Measurements from ENCODE around the gene MPRIP. TPM values are rescaled to one million over a fixed set of nuclear protein-coding genes. Genes with fewer than 3 reads are reported as not detected.

The MPRIP gene
- total and polyA plus RNA-seq, 2 of the 13 experiments (the other 11 are each of a cell fraction or from before 2014, with no cell fraction given): 50.2 to 52.4 TPM

DNA sequence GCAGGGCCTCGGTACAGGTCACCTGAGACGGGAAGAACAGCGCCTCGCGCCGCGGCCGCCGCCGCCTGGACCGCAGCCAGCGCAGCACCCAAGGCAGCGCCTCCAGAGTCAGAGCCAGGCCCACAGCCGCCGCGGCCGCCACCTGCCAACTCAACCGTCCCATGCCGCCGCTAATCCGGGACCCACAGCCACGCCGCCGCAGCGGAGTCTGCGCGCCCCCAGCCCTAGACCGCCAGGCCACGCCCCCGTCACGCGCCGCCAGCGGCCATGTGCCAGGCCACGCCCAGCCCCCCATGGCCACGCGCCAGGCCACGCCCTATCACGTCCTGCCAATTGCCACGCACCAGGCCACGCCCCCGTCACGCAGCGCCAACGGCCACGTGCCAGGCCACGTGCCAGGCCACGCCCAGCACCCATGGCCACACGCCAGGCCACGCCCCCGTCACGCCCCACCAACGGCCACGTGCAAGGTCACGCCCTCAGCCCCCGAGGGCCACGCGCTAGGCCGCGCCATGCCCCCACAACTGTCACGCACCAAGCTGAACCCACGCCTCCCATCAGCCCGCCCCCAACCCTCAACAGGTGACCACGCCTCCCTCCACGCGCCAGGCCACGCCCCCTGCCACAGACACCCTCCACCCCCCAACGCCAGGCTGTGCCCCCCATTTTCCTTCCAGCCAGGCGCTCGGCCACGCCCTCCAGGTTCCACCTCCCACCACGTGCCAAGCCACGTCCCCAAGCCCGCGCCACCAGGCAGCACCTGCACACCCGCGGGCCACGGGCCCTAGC lies 164.1 kb downstream of the MPRIP start, which contains the start of gene PLD6 (continued):
- peak; percentile 97 for TF ChIP-seq HOXA9 (CRISPR knock-in tag; IDR thresholded peaks at IDR 0.05; ENCODE audit: borderline replicate concordance)
- TF ChIP-seq ZNF260 (CRISPR knock-in tag; IDR thresholded peaks at IDR 0.05; ENCODE audit: borderline replicate concordance, low read depth): 0 out of 2 replicates have a peak, but pooled peaks have one; percentile 42
- no peak for TF ChIP-seq BRCA1 (CRISPR knock-in tag; IDR thresholded peaks at IDR 0.05)
- peak; percentile 37; the same call in 1 of the 2 replicates for TF ChIP-seq ZNF556 (CRISPR knock-in tag; IDR thresholded peaks at IDR 0.05; ENCODE audit: borderline replicate concordance)
- TF ChIP-seq, protein P1, sequence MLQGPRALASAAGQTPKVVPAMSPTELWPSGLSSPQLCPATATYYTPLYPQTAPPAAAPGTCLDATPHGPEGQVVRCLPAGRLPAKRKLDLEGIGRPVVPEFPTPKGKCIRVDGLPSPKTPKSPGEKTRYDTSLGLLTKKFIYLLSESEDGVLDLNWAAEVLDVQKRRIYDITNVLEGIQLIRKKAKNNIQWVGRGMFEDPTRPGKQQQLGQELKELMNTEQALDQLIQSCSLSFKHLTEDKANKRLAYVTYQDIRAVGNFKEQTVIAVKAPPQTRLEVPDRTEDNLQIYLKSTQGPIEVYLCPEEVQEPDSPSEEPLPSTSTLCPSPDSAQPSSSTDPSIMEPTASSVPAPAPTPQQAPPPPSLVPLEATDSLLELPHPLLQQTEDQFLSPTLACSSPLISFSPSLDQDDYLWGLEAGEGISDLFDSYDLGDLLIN (CRISPR knock-in tag; IDR thresholded peaks at IDR 0.05; ENCODE audit: borderline replicate concordance): peak; percentile 44; the same call in 1 of the 2 replicates
- TF ChIP-seq SAP130 (CRISPR knock-in tag; IDR thresholded peaks at IDR 0.05; ENCODE audit: low read depth): peak; percentile 85
- TF ChIP-seq ZNF777 (CRISPR knock-in tag; IDR thresholded peaks at IDR 0.05): peak; percentile 70
- TF ChIP-seq FOXA3 (CRISPR knock-in tag; IDR thresholded peaks at IDR 0.05): 0 out of 2 replicates have a peak, but pooled peaks have one; percentile 23
- TF ChIP-seq PCBP1 (IDR thresholded peaks at IDR 0.05; ENCODE audit: borderline replicate concordance, low read depth, low read length): no peak
- TF ChIP-seq EHMT2 (IDR thresholded peaks at IDR 0.05; ENCODE audit: borderline replicate concordance, low read depth, low read length): no peak
- TF ChIP-seq, protein P2, sequence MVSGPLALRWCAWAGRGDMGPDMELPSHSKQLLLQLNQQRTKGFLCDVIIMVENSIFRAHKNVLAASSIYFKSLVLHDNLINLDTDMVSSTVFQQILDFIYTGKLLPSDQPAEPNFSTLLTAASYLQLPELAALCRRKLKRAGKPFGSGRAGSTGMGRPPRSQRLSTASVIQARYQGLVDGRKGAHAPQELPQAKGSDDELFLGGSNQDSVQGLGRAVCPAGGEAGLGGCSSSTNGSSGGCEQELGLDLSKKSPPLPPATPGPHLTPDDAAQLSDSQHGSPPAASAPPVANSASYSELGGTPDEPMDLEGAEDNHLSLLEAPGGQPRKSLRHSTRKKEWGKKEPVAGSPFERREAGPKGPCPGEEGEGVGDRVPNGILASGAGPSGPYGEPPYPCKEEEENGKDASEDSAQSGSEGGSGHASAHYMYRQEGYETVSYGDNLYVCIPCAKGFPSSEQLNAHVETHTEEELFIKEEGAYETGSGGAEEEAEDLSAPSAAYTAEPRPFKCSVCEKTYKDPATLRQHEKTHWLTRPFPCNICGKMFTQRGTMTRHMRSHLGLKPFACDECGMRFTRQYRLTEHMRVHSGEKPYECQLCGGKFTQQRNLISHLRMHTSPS (CRISPR knock-in tag; IDR thresholded peaks at IDR 0.05; ENCODE audit: low read depth): peak; percentile 84; the same call in 1 of the 2 replicates
- TF ChIP-seq ZNF567 (CRISPR knock-in tag; IDR thresholded peaks at IDR 0.05; ENCODE audit: borderline replicate concordance): no peak
- peak; percentile 75 for TF ChIP-seq ZNF678 (CRISPR knock-in tag; IDR thresholded peaks at IDR 0.05)
- TF ChIP-seq, protein P3, sequence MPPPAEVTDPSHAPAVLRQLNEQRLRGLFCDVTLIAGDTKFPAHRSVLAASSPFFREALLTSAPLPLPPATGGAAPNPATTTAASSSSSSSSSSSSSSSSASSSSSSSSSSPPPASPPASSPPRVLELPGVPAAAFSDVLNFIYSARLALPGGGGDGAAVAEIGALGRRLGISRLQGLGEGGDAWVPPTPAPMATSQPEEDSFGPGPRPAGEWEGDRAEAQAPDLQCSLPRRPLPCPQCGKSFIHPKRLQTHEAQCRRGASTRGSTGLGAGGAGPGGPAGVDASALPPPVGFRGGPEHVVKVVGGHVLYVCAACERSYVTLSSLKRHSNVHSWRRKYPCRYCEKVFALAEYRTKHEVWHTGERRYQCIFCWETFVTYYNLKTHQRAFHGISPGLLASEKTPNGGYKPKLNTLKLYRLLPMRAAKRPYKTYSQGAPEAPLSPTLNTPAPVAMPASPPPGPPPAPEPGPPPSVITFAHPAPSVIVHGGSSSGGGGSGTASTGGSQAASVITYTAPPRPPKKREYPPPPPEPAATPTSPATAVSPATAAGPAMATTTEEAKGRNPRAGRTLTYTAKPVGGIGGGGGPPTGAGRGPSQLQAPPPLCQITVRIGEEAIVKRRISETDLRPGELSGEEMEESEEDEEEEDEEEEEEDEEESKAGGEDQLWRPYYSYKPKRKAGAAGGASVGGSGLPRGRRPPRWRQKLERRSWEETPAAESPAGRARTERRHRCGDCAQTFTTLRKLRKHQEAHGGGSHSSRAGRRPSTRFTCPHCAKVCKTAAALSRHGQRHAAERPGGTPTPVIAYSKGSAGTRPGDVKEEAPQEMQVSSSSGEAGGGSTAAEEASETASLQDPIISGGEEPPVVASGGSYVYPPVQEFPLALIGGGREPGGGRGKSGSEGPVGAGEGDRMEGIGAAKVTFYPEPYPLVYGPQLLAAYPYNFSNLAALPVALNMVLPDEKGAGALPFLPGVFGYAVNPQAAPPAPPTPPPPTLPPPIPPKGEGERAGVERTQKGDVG (CRISPR knock-in tag; IDR thresholded peaks at IDR 0.05; ENCODE audit: borderline replicate concordance): peak; percentile 93
- peak; percentile 95 for TF ChIP-seq SALL1 (CRISPR knock-in tag; IDR thresholded peaks at IDR 0.05)
- TF ChIP-seq MTF2 (CRISPR knock-in tag; IDR thresholded peaks at IDR 0.05; ENCODE audit: borderline replicate concordance): peak; percentile 82
- peak; percentile 66 to 96; a peak in 2 of 4 replicates for TF ChIP-seq KLF16 (CRISPR knock-in tag; IDR thresholded peaks at IDR 0.05)
- peak; percentile 97 for TF ChIP-seq ZNF446 (CRISPR knock-in tag; IDR thresholded peaks at IDR 0.05)
- TF ChIP-seq ZZZ3 (CRISPR knock-in tag; IDR thresholded peaks at IDR 0.05; ENCODE audit: borderline replicate concordance): 0 out of 2 replicates have a peak, but pooled peaks have one; percentile 76
